ENCODE measurements around the gene MCRIP2.

GRCh38 chr16:674968-675883 lies 33.6 kb downstream of the MCRIP2 start, which contains the start of gene RHBDL1:
- TF ChIP-seq CTCF (conservative IDR thresholded peaks at IDR 0.05) (no peak), ZFX (IDR thresholded peaks at IDR 0.05) (no peak)

Data from C4-2B (cell line).